Inflammatory macrophage (primary cell): ENCODE measurements around the gene TBC1D20.

ENCODE experiments used
- DNase-seq, 2 donors: peaks; one replicate each; pipeline ENCODE4 v3.0.0-alpha.2; 2020 to 2022

The TBC1D20 gene

GRCh38 chr20:437787-438486 lies 24.4 kb downstream of the TBC1D20 start:
- no peak for DNase-seq

- no peak for DNase-seq
Measured at GRCh38 chr20:436476-436875, 25.9 kb downstream of the TBC1D20 start.

- DNase-seq: no peak
Measured at GRCh38 chr20:435558-435957, 26.8 kb downstream of the TBC1D20 start.

- no peak for DNase-seq
Measured at GRCh38 chr20:434661-435419, 27.5 kb downstream of the TBC1D20 start.

GRCh38 chr20:434221-434620 lies 28.1 kb downstream of the TBC1D20 start:
- DNase-seq: no peak

- peak in 1 of 2 donors; percentile 78 for DNase-seq
Measured at GRCh38 chr20:433300-433975, 28.9 kb downstream of the TBC1D20 start.

- DNase-seq: no peak
Measured at GRCh38 chr20:432677-433299, 29.5 kb downstream of the TBC1D20 start.

GRCh38 chr20:432208-432607 lies 30.1 kb downstream of the TBC1D20 start:
- no peak for DNase-seq

- DNase-seq: peak; percentile 44 to 51
Measured at GRCh38 chr20:431012-431904, 31.1 kb downstream of the TBC1D20 start.

- no peak for DNase-seq
Measured at GRCh38 chr20:430091-430999, 32.0 kb downstream of the TBC1D20 start.

- DNase-seq: no peak
Measured at GRCh38 chr20:428658-429200, 33.6 kb downstream of the TBC1D20 start.

- DNase-seq: no peak
Measured at GRCh38 chr20:427849-428657, 34.3 kb downstream of the TBC1D20 start.

GRCh38 chr20:427401-427800 lies 34.9 kb downstream of the TBC1D20 start:
- DNase-seq: no peak

- DNase-seq: no peak
Measured at GRCh38 chr20:426566-426965, 35.8 kb downstream of the TBC1D20 start.

GRCh38 chr20:421685-422250 lies 40.6 kb downstream of the TBC1D20 start:
- DNase-seq: no peak

GRCh38 chr20:420721-421574 lies 41.4 kb downstream of the TBC1D20 start:
- DNase-seq: peak; percentile 25 to 29

- DNase-seq: no peak
Measured at GRCh38 chr20:420166-420620, 42.1 kb downstream of the TBC1D20 start.

GRCh38 chr20:419556-420165 lies 42.7 kb downstream of the TBC1D20 start:
- DNase-seq: no peak
